AG04449 (cell line): ENCODE results near the gene VSTM2B.

Experiments
- CTCF ChIA-PET: fragments of 350-600 bp; formaldehyde crosslinking; extraction: SDS; loops from one replicate; lab custom pipeline; 2021; ENCODE audit warnings: antibody characterized with exemption; lab: Yijun Ruan, JAX
- POLR2A ChIA-PET: fragments of 400-600, 350-600 bp; formaldehyde crosslinking; extraction: SDS; loops from one replicate; lab custom pipeline; 2020; ENCODE audit warnings: antibody characterized with exemption, inconsistent platforms; lab: Yijun Ruan, JAX
- DNase-seq: peaks from one replicate; pipeline ENCODE4 v3.0.0-alpha.2; 2010; ENCODE audit warnings: low read depth, low spot score
- H3K4me3 ChIP-seq: 2 replicates; pipeline ENCODE4 v1.5.1; 2011; ENCODE audit warnings: low read depth, mild to moderate bottlenecking, control low read depth, low read length
- TF ChIP-seq, protein P1 (sequence below): IDR thresholded peaks from one replicate; pipeline ENCODE4 v1.5.1; 2011; ENCODE audit warnings: mild to moderate bottlenecking, moderate library complexity, low read length, control low read depth, inconsistent platforms; ENCODE audit not compliant: insufficient read depth; ENCODE audit errors: missing control alignments

The VSTM2B gene

DNA sequence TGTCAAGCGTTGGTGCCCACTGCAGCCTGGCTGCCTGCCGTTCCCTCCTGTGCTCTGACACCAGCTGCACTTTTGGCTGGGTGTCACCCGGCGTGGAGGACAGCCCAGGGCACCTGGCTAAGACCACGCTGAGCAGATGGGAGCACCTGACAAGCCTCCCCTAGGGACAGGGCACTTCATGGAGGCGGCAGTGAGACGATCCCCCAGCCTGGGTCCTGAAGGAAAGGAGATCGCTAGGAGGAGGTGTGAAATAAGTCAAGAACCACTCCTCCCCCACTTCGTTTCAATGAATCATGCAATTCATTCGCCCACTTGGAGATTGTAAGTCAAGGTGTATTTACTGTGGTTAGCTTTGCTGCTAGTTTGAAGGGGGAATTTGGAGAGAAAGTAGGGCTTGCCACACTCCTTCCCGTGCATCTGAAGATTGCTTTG, 38.8 kb downstream of the VSTM2B start:
- no peak for DNase-seq
- H3K4me3 ChIP-seq: no peak overlapping the region
- TF ChIP-seq, protein P1, sequence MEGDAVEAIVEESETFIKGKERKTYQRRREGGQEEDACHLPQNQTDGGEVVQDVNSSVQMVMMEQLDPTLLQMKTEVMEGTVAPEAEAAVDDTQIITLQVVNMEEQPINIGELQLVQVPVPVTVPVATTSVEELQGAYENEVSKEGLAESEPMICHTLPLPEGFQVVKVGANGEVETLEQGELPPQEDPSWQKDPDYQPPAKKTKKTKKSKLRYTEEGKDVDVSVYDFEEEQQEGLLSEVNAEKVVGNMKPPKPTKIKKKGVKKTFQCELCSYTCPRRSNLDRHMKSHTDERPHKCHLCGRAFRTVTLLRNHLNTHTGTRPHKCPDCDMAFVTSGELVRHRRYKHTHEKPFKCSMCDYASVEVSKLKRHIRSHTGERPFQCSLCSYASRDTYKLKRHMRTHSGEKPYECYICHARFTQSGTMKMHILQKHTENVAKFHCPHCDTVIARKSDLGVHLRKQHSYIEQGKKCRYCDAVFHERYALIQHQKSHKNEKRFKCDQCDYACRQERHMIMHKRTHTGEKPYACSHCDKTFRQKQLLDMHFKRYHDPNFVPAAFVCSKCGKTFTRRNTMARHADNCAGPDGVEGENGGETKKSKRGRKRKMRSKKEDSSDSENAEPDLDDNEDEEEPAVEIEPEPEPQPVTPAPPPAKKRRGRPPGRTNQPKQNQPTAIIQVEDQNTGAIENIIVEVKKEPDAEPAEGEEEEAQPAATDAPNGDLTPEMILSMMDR: no peak
- CTCF ChIA-PET: no interaction called here
- POLR2A ChIA-PET: no interaction called here

DNA sequence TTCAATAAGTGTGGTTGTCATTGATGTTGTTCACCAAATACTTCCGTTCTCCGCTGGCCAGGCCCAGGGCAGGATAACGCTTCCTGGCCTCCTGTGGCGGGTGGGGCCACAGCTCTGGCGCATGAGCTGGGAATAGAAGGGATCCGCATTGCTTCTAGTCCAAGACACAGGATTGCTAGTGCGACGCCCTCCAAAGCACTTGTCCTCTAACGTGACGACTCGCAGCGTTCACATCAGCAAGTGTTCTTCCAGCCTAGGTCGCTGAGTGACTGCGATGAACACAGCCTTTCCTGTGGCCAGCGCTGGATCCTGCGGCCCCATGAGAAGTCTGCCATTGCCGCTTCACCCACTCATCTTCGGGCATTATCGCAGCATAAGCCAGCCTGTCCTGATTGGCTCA, 39.4 kb downstream of the VSTM2B start:
- no peak overlapping the region for H3K4me3 ChIP-seq
- DNase-seq: no peak
- ChIA-PET POLR2A (no interaction called here), CTCF (interaction anchor here (1.0 kb wide), 1 partner anchor 1102 kb away, joined by 3 read pairs; no protein-coding TSS in a partner anchor)
- TF ChIP-seq, protein P1: no peak

DNA sequence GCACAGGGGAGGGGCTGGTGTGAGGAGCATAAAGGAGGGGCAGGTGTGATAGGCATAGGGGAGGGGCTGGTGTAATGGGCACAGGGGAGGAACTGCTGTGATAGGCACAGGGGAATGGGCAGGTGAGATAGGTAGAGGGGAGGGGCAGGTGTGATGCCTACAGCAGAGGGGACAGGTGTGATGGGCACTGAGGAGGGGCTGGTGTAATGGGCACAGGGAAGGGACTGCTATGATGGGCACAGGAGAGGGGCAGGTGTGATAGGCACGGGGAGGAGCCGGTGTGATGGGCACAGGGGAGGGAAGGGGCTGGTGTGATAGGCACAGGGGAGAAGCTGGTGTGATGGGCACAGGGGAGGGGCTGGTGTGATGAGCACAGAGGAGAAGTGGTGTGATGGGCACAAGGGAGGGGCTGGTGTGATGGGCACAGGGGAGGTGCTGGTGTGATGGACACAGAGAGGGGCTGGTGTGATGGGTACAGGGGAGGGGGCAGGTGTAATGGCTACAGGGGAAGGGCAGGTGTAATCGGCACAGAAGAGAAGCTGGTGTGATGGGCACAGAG, 40.8 kb downstream of the VSTM2B start:
- no peak for DNase-seq
- ChIA-PET CTCF (interaction anchor here (1.0 kb wide), 1 partner anchor 1100 kb away, joined by 3 read pairs; no protein-coding TSS in a partner anchor), POLR2A (no interaction called here)
- TF ChIP-seq, protein P1: no peak
- no peak overlapping the region for H3K4me3 ChIP-seq

DNA sequence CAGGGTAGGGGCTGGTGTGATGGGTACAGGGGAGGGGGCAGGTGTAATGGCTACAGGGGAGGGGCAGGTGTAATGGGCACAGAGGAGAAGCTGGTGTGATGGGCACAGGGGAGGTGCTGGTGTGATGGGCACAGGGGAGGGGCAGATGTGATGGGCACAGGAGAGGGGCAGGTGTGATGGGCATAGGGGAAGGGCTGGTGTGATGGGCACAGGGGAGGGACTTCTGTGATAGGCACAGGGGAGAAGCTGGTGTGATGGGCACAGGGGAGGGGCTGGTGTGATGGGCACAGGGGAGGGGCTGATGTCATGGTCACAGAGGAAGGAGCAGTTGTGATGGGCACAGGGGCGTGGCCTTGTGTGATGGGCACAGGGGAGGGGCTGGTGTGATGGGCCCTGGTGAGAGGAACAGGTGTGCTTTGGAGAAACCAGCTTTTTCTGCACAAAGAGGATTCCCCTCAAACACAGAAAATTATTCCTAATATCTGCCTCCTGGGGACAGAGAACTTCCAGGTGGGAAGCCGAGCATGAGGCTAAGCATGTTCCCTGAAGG, 41.6 kb downstream of the VSTM2B start:
- POLR2A ChIA-PET: no interaction called here
- no peak for DNase-seq
- CTCF ChIA-PET: no interaction called here

DNA sequence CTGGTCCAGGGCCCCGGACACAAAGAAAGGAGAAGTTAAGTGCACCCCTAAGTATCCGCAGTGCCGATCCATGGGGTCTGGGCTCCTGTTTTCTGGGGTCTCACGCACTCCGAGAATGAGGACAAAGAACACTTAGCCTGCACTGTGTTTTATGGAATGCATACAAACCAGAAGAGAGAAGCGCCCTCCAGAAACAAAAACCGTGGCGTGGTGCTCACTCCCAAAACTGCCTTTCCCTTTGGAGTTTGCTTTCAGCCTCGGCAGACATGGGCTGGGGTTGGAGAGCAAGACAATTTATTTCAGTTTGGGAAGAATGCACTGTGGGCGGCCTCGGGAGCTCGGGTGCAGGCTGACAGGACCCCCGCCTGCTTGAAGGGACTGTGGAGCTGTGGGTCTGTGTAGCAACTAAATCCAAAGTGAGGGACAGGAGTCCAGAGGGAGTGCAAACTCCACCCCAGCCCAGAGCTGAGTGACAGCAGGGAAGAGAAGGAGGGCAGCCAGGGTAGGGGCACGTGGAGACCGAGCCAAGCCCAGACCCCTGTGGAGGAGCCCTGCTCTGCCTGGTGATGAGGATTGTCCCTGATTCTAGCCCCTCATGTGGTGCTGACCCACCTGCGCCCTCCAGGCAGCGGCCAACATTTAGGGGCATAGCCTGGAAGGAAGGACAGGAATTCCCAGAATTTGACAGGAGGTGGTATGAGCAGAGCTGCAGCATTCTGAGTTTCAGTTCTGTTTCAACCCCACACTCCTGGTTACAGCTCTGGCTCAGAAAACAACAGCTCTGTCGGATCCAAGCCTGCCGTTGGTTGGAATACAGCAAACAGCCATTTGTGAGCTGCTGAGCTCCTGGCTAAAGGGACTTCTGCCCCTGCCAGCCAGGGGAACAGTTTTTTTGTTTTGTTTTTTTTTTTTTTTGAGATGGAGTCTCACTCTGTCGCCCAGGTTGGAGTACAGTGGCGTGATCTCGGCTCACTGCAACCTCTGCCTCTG, 42.5 kb downstream of the VSTM2B start:
- ChIA-PET CTCF (no interaction called here), POLR2A (no interaction called here)
- no peak for DNase-seq
- TF ChIP-seq, protein P1: no peak
- no peak overlapping the region for H3K4me3 ChIP-seq

More for the DNA sequence above, 41.6 kb downstream of the VSTM2B start:
- H3K4me3 ChIP-seq: no peak overlapping the region
- TF ChIP-seq, protein P1: no peak
